SK-N-MC (cell line): ENCODE results near the gene TRAPPC6A.

Source experiments
- EZH2 ChIP-seq: fragments of 200-600 bp; sonication (generic); IDR thresholded peaks from one replicate; pipeline ENCODE4 v1.6.1; 2017; ENCODE audit warnings: antibody characterized with exemption
- FOXP2 ChIP-seq: optimal IDR thresholded peaks from 2 replicates; pipeline ENCODE3; 2011; ENCODE audit warnings: mild to moderate bottlenecking, moderate library complexity; ENCODE audit not compliant: insufficient read depth; ENCODE audit errors: extremely low read length, control extremely low read depth
- POLR2AphosphoS5 ChIP-seq: IDR thresholded peaks from 2 replicates; pipeline ENCODE4 v1.6.1; 2012; ENCODE audit warnings: mild to moderate bottlenecking, low read depth, low read length, borderline replicate concordance

DNA sequence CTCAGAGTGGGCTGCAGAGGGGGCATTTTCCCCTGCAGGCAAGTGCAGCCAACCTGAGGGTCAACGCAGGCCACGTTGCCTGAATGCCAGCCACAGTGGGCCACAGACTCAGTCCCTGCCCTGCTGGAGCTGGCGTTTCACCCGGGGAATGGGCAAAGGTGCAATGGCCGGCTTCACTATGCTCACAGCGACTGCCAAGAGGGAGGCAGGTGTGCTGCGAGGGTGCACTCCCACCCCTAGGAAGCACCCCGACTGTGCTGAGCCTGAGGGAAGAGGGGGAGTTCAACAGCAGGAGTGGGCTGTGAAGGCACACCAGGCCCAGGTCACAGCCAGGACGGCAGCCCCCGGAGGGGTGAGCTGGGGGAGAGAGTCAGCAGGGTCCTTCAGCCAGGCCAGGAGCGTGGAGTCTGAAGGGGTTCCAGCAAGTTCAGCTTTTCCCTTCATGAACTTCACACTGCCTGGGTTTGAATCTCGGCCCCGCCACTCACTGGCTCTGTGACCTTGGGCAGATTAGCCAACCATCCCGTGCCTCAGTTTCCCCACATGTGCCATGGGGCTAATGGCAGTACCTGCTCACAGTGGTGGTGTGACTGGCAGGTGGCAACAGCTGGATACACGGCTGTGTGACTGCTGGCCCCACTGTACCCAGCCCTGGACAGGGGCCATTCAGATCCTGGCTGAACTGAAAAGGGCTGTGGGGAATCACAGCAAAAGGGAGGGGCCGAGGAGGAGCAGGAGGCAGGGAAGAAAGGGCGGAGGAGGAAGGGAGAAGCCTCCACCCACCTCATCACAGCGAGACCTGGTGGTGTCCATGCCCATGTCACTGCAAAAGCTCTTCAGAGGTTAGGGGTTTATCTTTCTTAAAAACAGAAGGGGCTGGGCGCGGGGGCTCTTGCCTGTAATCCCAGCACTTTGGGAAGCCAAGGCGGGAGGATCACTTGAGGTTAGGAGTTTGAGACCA, 7.6 kb downstream of the TRAPPC6A start:
- TF ChIP-seq EZH2: no peak
- TF ChIP-seq POLR2AphosphoS5: no peak
- TF ChIP-seq FOXP2: no peak
